GM23248 (cell line): ENCODE data around the gene DBNDD2. TPM values are rescaled to one million over a fixed set of nuclear protein-coding genes. Genes with fewer than 3 reads are reported as not detected.

ENCODE experiments used
- DNase-seq: peaks from one replicate; pipeline ENCODE4 v3.0.0-alpha.2; 2015
- H2AFZ ChIP-seq: fragments of 200-600 bp; sonication (generic); 2 replicates; pipeline ENCODE4 v1.6.1; 2016; ENCODE audit warnings: antibody characterized with exemption
- H3F3A ChIP-seq: fragments of 200-600 bp; sonication (generic); 2 replicates; pipeline ENCODE4 v1.6.1; 2016; ENCODE audit warnings: mild to moderate bottlenecking, antibody characterized with exemption, mixed run types; ENCODE audit not compliant: insufficient read depth
- H3K27ac ChIP-seq: fragments of 200-600 bp; sonication (generic); 2 replicates; pipeline ENCODE4 v1.5.1; 2016; ENCODE audit warnings: mild to moderate bottlenecking
- H3K27me3 ChIP-seq: fragments of 200-600 bp; sonication (generic); replicated peaks from 2 replicates; pipeline ENCODE4 v1.6.1; 2016; ENCODE audit warnings: mild to moderate bottlenecking; ENCODE audit not compliant: insufficient read depth
- H3K36me3 ChIP-seq: fragments of 200-600 bp; sonication (generic); 2 replicates; pipeline ENCODE4 v1.6.1; 2016; ENCODE audit warnings: low read depth, mild to moderate bottlenecking
- H3K4me1 ChIP-seq: fragments of 200-600 bp; sonication (generic); 2 replicates; pipeline ENCODE4 v1.6.1; 2016; ENCODE audit warnings: mild to moderate bottlenecking; ENCODE audit not compliant: insufficient read depth
- H3K4me2 ChIP-seq: fragments of 200-600 bp; sonication (generic); one replicate; pipeline ENCODE4 v1.6.1; 2016; ENCODE audit warnings: mild to moderate bottlenecking; ENCODE audit not compliant: unreplicated experiment
- H3K4me3 ChIP-seq: fragments of 200-600 bp; sonication (generic); 2 replicates; pipeline ENCODE4 v1.5.1; 2016; ENCODE audit warnings: mild to moderate bottlenecking
- H3K79me2 ChIP-seq: fragments of 200-600 bp; sonication (generic); 2 replicates; pipeline ENCODE4 v1.6.1; 2016; ENCODE audit warnings: mild to moderate bottlenecking; ENCODE audit not compliant: insufficient read depth
- H3K9ac ChIP-seq: fragments of 200-600 bp; sonication (generic); 2 replicates; pipeline ENCODE4 v1.6.1; 2016; ENCODE audit warnings: mild to moderate bottlenecking
- H3K9me2 ChIP-seq: fragments of 200-600 bp; sonication (generic); 2 replicates; pipeline ENCODE4 v1.6.1; 2016; ENCODE audit warnings: mixed run types, mild to moderate bottlenecking, moderate library complexity; ENCODE audit not compliant: insufficient read depth
- H3K9me3 ChIP-seq: fragments of 200-600 bp; sonication (generic); one replicate; pipeline ENCODE4 v1.6.1; 2017; ENCODE audit warnings: low read depth
- H4K20me1 ChIP-seq: fragments of 200-600 bp; sonication (generic); 2 replicates; pipeline ENCODE4 v1.6.0; 2016; ENCODE audit not compliant: insufficient read depth
- EZH2 ChIP-seq: fragments of 200-600 bp; sonication (generic); IDR thresholded peaks from 2 replicates; pipeline ENCODE4 v1.6.1; 2018; ENCODE audit warnings: antibody characterized with exemption, mild to moderate bottlenecking; ENCODE audit not compliant: insufficient read depth, poor library complexity, severe bottlenecking
- EZH2phosphoT487 ChIP-seq: fragments of 200-600 bp; sonication (generic); IDR thresholded peaks from 2 replicates; pipeline ENCODE4 v1.6.1; 2018; ENCODE audit warnings: antibody characterized with exemption, moderate library complexity, mild to moderate bottlenecking, low read depth; ENCODE audit not compliant: insufficient read depth
- WGBS, 2 experiments: methylation state at CpG; one replicate each; pipeline ENCODE4 v1.1.6; 2015 to 2017; ENCODE audit warnings: low lambda C conversion rate in 2 of 2, low coverage in 1 of 2; ENCODE audit errors: missing lambda C conversion rate in 2 of 2; 5-methylcytosine and 5-hydroxymethylcytosine counted together
- in situ Hi-C: fragments of 300-500 bp; cut with MboI; formaldehyde crosslinking; loops from 2 replicates; pipeline ENCODE4 v1.15.0; 2020
- polyA plus RNA-seq: library from polyadenylated mRNA; unstranded; fragments of >200 nt; fragmentation: Nextera tagmentation; extraction: Ambion mirVana; gene quantifications from 2 replicates; pipeline ENCODE4 v1.2.1, GENCODE V29; 2016
- total RNA-seq: library from RNA; depleted of rRNA; stranded (reverse); fragments of >200 nt; shearing (Covaris generic); gene quantifications from 2 replicates; pipeline ENCODE4 v1.2.3, GENCODE V29; 2014

The DBNDD2 gene
- total and polyA plus RNA-seq, 2 experiments from 2014 or later, result 5.7 to 30.0 TPM

- no peak overlapping the region for H3K27ac ChIP-seq
- in situ Hi-C loops, result no loop called here
- no peaks in the 10 kb centered on the region for H3K27me3 ChIP-seq
- no peak for DNase-seq
- no peak overlapping the region for H3K9ac ChIP-seq
- H3K36me3 ChIP-seq, result no peaks in the 10 kb centered on the region
- 84 to 86% methylated on average over 14 of the region's 14 CpGs for WGBS, 2 experiments
- H3K9me2 ChIP-seq, result no peaks in the 10 kb centered on the region
- no peak overlapping the region for H3K4me2 ChIP-seq
- no peaks in the 10 kb centered on the region for H3K9me3 ChIP-seq
- H3K4me3 ChIP-seq, result no peak overlapping the region
- H3F3A ChIP-seq, result no peaks in the 10 kb centered on the region; the same call in 1 of the 2 replicates
- no peaks in the 10 kb centered on the region for H4K20me1 ChIP-seq
- H3K4me1 ChIP-seq, result no peaks in the 10 kb centered on the region; the same call in 1 of the 2 replicates
- no peak for TF ChIP-seq EZH2phosphoT487
- no peak for TF ChIP-seq EZH2
- H3K79me2 ChIP-seq, result no peaks in the 10 kb centered on the region
- no peak overlapping the region for H2AFZ ChIP-seq
These were observed 33.1 kb upstream of the DBNDD2 start for GRCh38 chr20:45374966-45375365.

DNA sequence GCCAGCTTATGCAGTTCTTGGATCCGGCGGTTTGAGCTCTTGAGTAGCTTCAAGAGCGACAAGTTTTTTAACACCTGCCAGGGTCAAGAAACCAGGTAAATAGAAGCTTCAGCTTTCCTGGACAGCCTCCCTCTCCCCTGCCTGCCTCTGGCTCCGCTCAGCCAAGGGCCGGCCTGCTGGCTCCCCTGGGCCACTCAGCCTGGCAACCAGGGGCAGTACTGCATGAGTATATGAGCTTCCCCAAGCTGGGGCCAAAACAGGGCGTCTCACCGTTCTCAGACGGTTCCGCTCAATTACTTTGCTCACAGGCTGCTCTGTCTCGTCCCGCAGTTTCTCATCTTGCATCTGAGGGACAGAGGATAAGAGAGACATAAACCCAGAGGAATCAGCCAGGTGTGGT lies 30.8 kb upstream of the DBNDD2 start:
- DNase-seq, result no peak
- no peaks in the 10 kb centered on the region; the same call in 1 of the 2 replicates for H3F3A ChIP-seq
- H3K36me3 ChIP-seq, result no peaks in the 10 kb centered on the region
- no peaks in the 10 kb centered on the region; the same call in 1 of the 2 replicates for H3K4me1 ChIP-seq
- H3K27ac ChIP-seq, result no peak overlapping the region
- no peaks in the 10 kb centered on the region for H3K9me3 ChIP-seq
- no peak overlapping the region for H2AFZ ChIP-seq
- H3K27me3 ChIP-seq, result no peaks in the 10 kb centered on the region
- H4K20me1 ChIP-seq, result no peaks in the 10 kb centered on the region
- no peaks in the 10 kb centered on the region for H3K79me2 ChIP-seq
- 82 to 83% methylated on average over 11 of the region's 11 CpGs for WGBS, 2 experiments
- H3K9me2 ChIP-seq, result no peaks in the 10 kb centered on the region
- H3K9ac ChIP-seq, result no peak overlapping the region
- no peak overlapping the region for H3K4me2 ChIP-seq
- no peak overlapping the region for H3K4me3 ChIP-seq
- in situ Hi-C loops, result no loop called here
- TF ChIP-seq EZH2phosphoT487 (no peak), EZH2 (no peak)

DNA sequence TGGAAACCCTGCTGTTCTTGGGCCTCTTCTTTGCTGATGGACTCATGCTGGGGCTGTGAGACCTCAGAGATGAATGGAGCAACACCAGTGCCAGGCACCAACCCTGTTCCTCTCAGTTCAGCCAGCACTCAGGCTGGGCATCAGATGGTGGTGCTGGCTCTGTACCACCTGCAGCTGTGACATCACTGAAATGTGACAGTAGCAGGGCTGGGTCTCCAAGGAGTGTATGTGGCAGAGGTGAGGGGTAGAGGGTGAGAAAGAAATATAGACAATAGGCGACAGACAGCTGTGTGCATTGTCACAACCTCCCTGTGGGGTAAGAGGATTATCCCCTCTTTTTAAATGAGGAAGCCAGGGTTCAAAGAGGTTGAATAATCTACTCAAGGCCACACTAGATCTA lies 29.9 kb upstream of the DBNDD2 start, which contains the start of gene TP53TG5:
Gene TP53TG5, minus strand, starts transcription at position 135 of the 400 bp plus-strand sequence. Its CDS starts 89 bp downstream, at position 46.
- Histone ChIP-seq H3K4me3 (no peak within 1 kb of the TSS), H3K9me2 (no peaks in the 10 kb centered on the region), H3K9me3 (no peaks in the 10 kb centered on the region), H3K27me3 (no peaks in the 10 kb centered on the region), H3K36me3 (no peaks in the 10 kb centered on the region), H3K79me2 (no peaks in the 10 kb centered on the region), H4K20me1 (no peaks in the 10 kb centered on the region), H2AFZ (no peak within 1 kb of the TSS), H3K4me2 (no peak within 1 kb of the TSS), H3K4me1 (no peaks in the 10 kb centered on the region; the same call in 1 of the 2 replicates), H3K9ac (no peak within 1 kb of the TSS), H3K27ac (no peak within 1 kb of the TSS), H3F3A (no peaks in the 10 kb centered on the region; the same call in 1 of the 2 replicates)
- in situ Hi-C loops, result no loop called here
- DNase-seq, result no peak
- 88 to 100% methylated on average over 1 of the region's 1 CpG for WGBS, 2 experiments
- no peak for TF ChIP-seq EZH2phosphoT487
- TF ChIP-seq EZH2, result no peak

DNA sequence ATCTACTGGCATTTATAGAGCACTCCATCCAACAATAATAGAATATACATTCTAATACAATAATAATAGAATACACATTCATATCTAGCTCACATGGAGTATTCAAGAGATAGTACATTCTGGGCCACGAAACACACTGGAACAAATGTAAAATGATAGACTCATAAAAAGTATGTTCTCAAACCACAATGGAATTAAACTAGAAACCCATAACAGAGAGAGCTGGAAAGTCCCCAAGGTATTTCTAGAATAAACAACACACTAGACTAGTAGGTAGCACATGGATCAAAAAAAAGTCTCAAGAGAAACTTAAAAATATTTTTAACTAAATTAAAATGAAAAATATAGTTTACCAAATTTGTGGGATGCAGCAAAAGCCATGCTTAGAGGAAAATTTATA lies 20.8 kb upstream of the DBNDD2 start:
- Histone ChIP-seq H3K9me2 (no peaks in the 10 kb centered on the region), H3K36me3 (no peaks in the 10 kb centered on the region), H3K4me1 (no peaks in the 10 kb centered on the region), H3K4me2 (no peak overlapping the region), H3K27ac (no peak overlapping the region), H3K4me3 (no peak overlapping the region), H3K9me3 (no peaks in the 10 kb centered on the region), H3K9ac (no peak overlapping the region), H3K27me3 (no peaks in the 10 kb centered on the region), H3K79me2 (no peaks in the 10 kb centered on the region), H2AFZ (no peak overlapping the region), H4K20me1 (no peaks in the 10 kb centered on the region), H3F3A (no peaks in the 10 kb centered on the region; the same call in 1 of the 2 replicates)
- in situ Hi-C loops, result no loop called here
- no peak for DNase-seq
- TF ChIP-seq EZH2phosphoT487 (no peak), EZH2 (no peak)
- 85 to 96% methylated on average over 1 of the region's 1 CpG for WGBS, 2 experiments

GRCh38 chr20:45390931-45391330 lies 17.2 kb upstream of the DBNDD2 start:
- Histone ChIP-seq H3K79me2 (no peaks in the 10 kb centered on the region), H3K27me3 (no peaks in the 10 kb centered on the region), H3K9me3 (no peaks in the 10 kb centered on the region), H3K4me1 (no peaks in the 10 kb centered on the region), H3K9ac (no peak overlapping the region), H4K20me1 (no peaks in the 10 kb centered on the region), H3K9me2 (no peaks in the 10 kb centered on the region), H3F3A (no peaks in the 10 kb centered on the region), H3K4me2 (no peak overlapping the region), H3K4me3 (no peak overlapping the region), H3K27ac (no peak overlapping the region), H3K36me3 (no peaks in the 10 kb centered on the region), H2AFZ (no peak overlapping the region)
- no peak for TF ChIP-seq EZH2
- no peak for TF ChIP-seq EZH2phosphoT487
- DNase-seq, result no peak
- WGBS, 2 experiments, result 93 to 98% methylated on average over 2 of the region's 2 CpGs
- in situ Hi-C loops, result no loop called here
